IMR-90 (cell line): ENCODE measurements around the gene SPTB. TPM values are rescaled to one million over a fixed set of nuclear protein-coding genes. Genes with fewer than 3 reads are reported as not detected.

Experiments used
- ATAC-seq: fragments of 200-7000 bp; cut with Tn5 transposase; 2 replicates; pipeline ENCODE4 v1.9.1; 2020; ENCODE audit warnings: low read depth, mild to moderate bottlenecking, moderate library complexity
- BruUV-seq: library from RNA; stranded (reverse); fragments of 400-500 nt; replicated peaks from 2 replicates; lab custom pipeline; 2021; lab: Mats Ljungman, UMichigan
- CTCF ChIA-PET: fragments of 300-600 bp; formaldehyde crosslinking; extraction: SDS; loops from one replicate; lab custom pipeline; 2021; ENCODE audit warnings: antibody characterized with exemption; lab: Yijun Ruan, JAX
- POLR2A ChIA-PET: fragments of 300-600 bp; sonication (Branson Sonifier 250); formaldehyde crosslinking; loops from one replicate; lab custom pipeline; 2022; ENCODE audit warnings: antibody characterized with exemption; ENCODE audit not compliant: unreplicated experiment; lab: Charles Lee
- DNase-seq: peaks from one replicate; pipeline ENCODE4 v3.0.0; 2013
- H2AFZ ChIP-seq: replicated peaks from 2 replicates; pipeline ENCODE3; 2013; ENCODE audit warnings: low read length, mild to moderate bottlenecking; ENCODE audit not compliant: poor library complexity
- H2AK5ac ChIP-seq: 2 replicates; pipeline ENCODE4 v1.6.1; 2013; ENCODE audit warnings: low read depth, low read length, inconsistent platforms
- H2AK9ac ChIP-seq: replicated peaks from 2 replicates; pipeline ENCODE3; 2013; ENCODE audit warnings: mild to moderate bottlenecking, low read depth, low read length, moderate library complexity; ENCODE audit not compliant: poor library complexity
- H2BK120ac ChIP-seq: 2 replicates; pipeline ENCODE4 v1.6.1; 2013; ENCODE audit warnings: low read depth, low read length, inconsistent platforms
- H2BK15ac ChIP-seq: 3 replicates; pipeline ENCODE4 v1.6.1; 2013; ENCODE audit warnings: low read depth, low read length, inconsistent platforms
- H2BK20ac ChIP-seq: 2 replicates; pipeline ENCODE4 v1.6.1; 2013; ENCODE audit warnings: low read depth, mild to moderate bottlenecking, inconsistent platforms, low read length, moderate library complexity
- H2BK5ac ChIP-seq: 2 replicates; pipeline ENCODE4 v1.6.1; 2013; ENCODE audit warnings: mild to moderate bottlenecking, low read depth, low read length, inconsistent platforms; ENCODE audit not compliant: poor library complexity, severe bottlenecking
- H3K14ac ChIP-seq: replicated peaks from 2 replicates; pipeline ENCODE4 v1.6.1; 2013; ENCODE audit warnings: low read depth, low read length, inconsistent platforms
- H3K18ac ChIP-seq: 2 replicates; pipeline ENCODE4 v1.6.1; 2013; ENCODE audit warnings: low read depth, low read length, control low read depth
- H3K23ac ChIP-seq: 2 replicates; pipeline ENCODE4 v1.6.1; 2013; ENCODE audit warnings: low read depth, low read length, inconsistent platforms
- H3K27ac ChIP-seq: 2 replicates; pipeline ENCODE4 v1.5.1; 2013; ENCODE audit warnings: mild to moderate bottlenecking, control low read depth, low read length; ENCODE audit not compliant: insufficient read depth
- H3K27me3 ChIP-seq: 2 replicates; pipeline ENCODE4 v1.6.1; 2013; ENCODE audit warnings: low read length; ENCODE audit not compliant: control insufficient read depth, insufficient read depth
- H3K36me3 ChIP-seq: 2 replicates; pipeline ENCODE4 v1.6.1; 2013; ENCODE audit warnings: low read length, mixed read lengths; ENCODE audit not compliant: control insufficient read depth, insufficient read depth
- H3K4ac ChIP-seq: 2 replicates; pipeline ENCODE4 v1.6.1; 2013; ENCODE audit warnings: low read depth, low read length, inconsistent platforms
- H3K4me1 ChIP-seq: 2 replicates; pipeline ENCODE4 v1.6.1; 2013; ENCODE audit warnings: low read length, mixed read lengths; ENCODE audit not compliant: control insufficient read depth, insufficient read depth
- H3K4me2 ChIP-seq: 2 replicates; pipeline ENCODE4 v1.6.1; 2013; ENCODE audit warnings: low read depth, mild to moderate bottlenecking, control low read depth, low read length, moderate library complexity
- H3K4me3 ChIP-seq: 2 replicates; pipeline ENCODE4 v1.5.1; 2013; ENCODE audit warnings: low read depth, mild to moderate bottlenecking, control low read depth, low read length, moderate library complexity; ENCODE audit not compliant: insufficient read depth
- H3K56ac ChIP-seq: 2 replicates; pipeline ENCODE4 v1.6.1; 2013; ENCODE audit warnings: low read length, inconsistent platforms; ENCODE audit not compliant: insufficient read depth; ENCODE audit errors: extremely low read depth
- H3K79me1 ChIP-seq, 2 experiments: 2 replicates each; pipeline ENCODE4 v1.6.1; 2013; ENCODE audit warnings: low read length in 2 of 2, inconsistent platforms in 1 of 2, low read depth in 1 of 2
- H3K9ac ChIP-seq: 2 replicates; pipeline ENCODE4 v1.6.1; 2013; ENCODE audit warnings: low read depth, low read length, control low read depth
- H3K9me1 ChIP-seq: 2 replicates; pipeline ENCODE4 v1.6.1; 2013; ENCODE audit warnings: low read length, inconsistent platforms; ENCODE audit not compliant: insufficient read depth
- H3K9me3 ChIP-seq: 2 replicates; pipeline ENCODE4 v1.6.1; 2013; ENCODE audit warnings: low read length; ENCODE audit not compliant: control insufficient read depth, insufficient read depth
- H4K20me1 ChIP-seq: 2 replicates; pipeline ENCODE4 v1.6.1; 2013; ENCODE audit warnings: low read length, inconsistent platforms; ENCODE audit not compliant: insufficient read depth
- H4K5ac ChIP-seq: 2 replicates; pipeline ENCODE4 v1.6.1; 2013; ENCODE audit warnings: mild to moderate bottlenecking, low read depth, low read length, control low read depth
- H4K8ac ChIP-seq, 2 experiments: 2 replicates each; pipeline ENCODE4 v1.6.1; 2013; ENCODE audit warnings: low read depth in 2 of 2, low read length in 2 of 2, control low read depth in 1 of 2, inconsistent platforms in 1 of 2
- H4K91ac ChIP-seq: 2 replicates; pipeline ENCODE4 v1.6.1; 2013; ENCODE audit warnings: low read depth, low read length, inconsistent platforms; ENCODE audit not compliant: insufficient read depth
- BHLHE40 ChIP-seq: fragments of 150-350 bp; IDR thresholded peaks from 2 replicates; pipeline ENCODE4 v1.6.1; 2016; ENCODE audit warnings: mild to moderate bottlenecking, low read depth, low read length
- CTCF ChIP-seq: conservative IDR thresholded peaks from 2 replicates; pipeline ENCODE4 v1.5.1; 2012; ENCODE audit warnings: mild to moderate bottlenecking, low read depth, low read length, improper control_type of control experiment
- FOS ChIP-seq: fragments of 150-350 bp; IDR thresholded peaks from 2 replicates; pipeline ENCODE4 v1.6.1; 2016; ENCODE audit warnings: low read depth, low read length
- MXI1 ChIP-seq: IDR thresholded peaks from 2 replicates; pipeline ENCODE4 v1.6.1; 2012; ENCODE audit warnings: low read depth, mild to moderate bottlenecking, low read length, moderate library complexity, borderline replicate concordance
- RAD21 ChIP-seq: IDR thresholded peaks from 2 replicates; pipeline ENCODE4 v1.6.1; 2012; ENCODE audit warnings: low read length, improper control_type of control experiment
- RCOR1 ChIP-seq: IDR thresholded peaks from 2 replicates; pipeline ENCODE4 v1.6.1; 2012; ENCODE audit warnings: mild to moderate bottlenecking, low read length, improper control_type of control experiment; ENCODE audit not compliant: insufficient replicate concordance
- RFX5 ChIP-seq: IDR thresholded peaks from 2 replicates; pipeline ENCODE4 v1.8.0; 2012; ENCODE audit warnings: low read depth, mild to moderate bottlenecking, low read length, moderate library complexity
- USF2 ChIP-seq: fragments of 150-350 bp; IDR thresholded peaks from 2 replicates; pipeline ENCODE4 v1.6.1; 2017; ENCODE audit warnings: mild to moderate bottlenecking, antibody characterized with exemption, low read length, low read depth
- WGBS, 2 experiments: methylation state at CpG; one replicate each; pipeline versions ENCODE4 v1.1.5 to v1.1.7; 2013; ENCODE audit warnings: missing lambda C conversion rate in 2 of 2; ENCODE audit not compliant: insufficient read length in 1 of 2; ENCODE audit errors: extremely low coverage in 2 of 2; 5-methylcytosine and 5-hydroxymethylcytosine counted together
- dilution Hi-C: fragments of 300-500 bp; cut with HindIII; formaldehyde crosslinking; loops from one replicate; pipeline ENCODE4 v1.14.3; 2018; ENCODE audit warnings: low sequenced_read_pairs; ENCODE audit not compliant: unreplicated experiment
- in situ Hi-C: fragments of 300-500 bp; cut with MboI; formaldehyde crosslinking; loops from 3 replicates; pipeline ENCODE4 v1.14.3; 2019; ENCODE audit warnings: low sequenced_read_pairs, inconsistent platforms, mixed read lengths
- intact Hi-C: fragments of 100-400 bp; cut with micrococcal nuclease; formaldehyde crosslinking; loops from 2 replicates; pipeline ENCODE4 v1.10.0; 2022
- polyA plus RNA-seq, 3 experiments: library from polyadenylated mRNA; depleted of rRNA; stranded (reverse); fragments of >200 nt; gene quantifications; 2 replicates each; pipeline ENCODE4 v1.2.3, GENCODE V29; 2012; ENCODE audit warnings: low replicate concordance in 1 of 3
- total RNA-seq: library from RNA; depleted of rRNA; stranded (reverse); fragments of >200 nt; gene quantifications from 2 replicates; pipeline ENCODE4 v1.2.3, GENCODE V29; 2012
- TF ChIP-seq, protein P1 (sequence below): fragments of 150-350 bp; IDR thresholded peaks from 2 replicates; pipeline ENCODE4 v1.6.1; 2016; ENCODE audit warnings: low read depth, mild to moderate bottlenecking, low read length, moderate library complexity, borderline replicate concordance

The SPTB gene
- total and polyA plus RNA-seq, 2 of the 4 experiments (the other 2 are of a cell fraction), result under 0.01 to 0.07 TPM

- H2AFZ ChIP-seq, result no peak overlapping the region
- no peak overlapping the region for H3K27ac ChIP-seq
- POLR2A ChIA-PET, result no interaction called here
- intact Hi-C loops, result no loop called here
- no peak overlapping the region for H3K4me2 ChIP-seq
- H3K4ac ChIP-seq, result no peak overlapping the region
- no peak overlapping the region for H3K23ac ChIP-seq
- no peak overlapping the region for H4K91ac ChIP-seq
- BruUV-seq, result no TSS peak
- DNase-seq (no peak), ATAC-seq (no peak)
- H3K36me3 ChIP-seq, result no peaks in the 10 kb centered on the region
- no peak overlapping the region for H2AK5ac ChIP-seq
- H3K27me3 ChIP-seq, result peaks cover 35% of the 10 kb centered on the region
- WGBS, 2 experiments, result no CpG with 5 or more reads among the region's 4 CpGs
- dilution Hi-C loops, result no loop called here
- H4K8ac ChIP-seq, result no peak overlapping the region
- H2BK15ac ChIP-seq, result no peak overlapping the region
- H3K9me3 ChIP-seq, result no peaks in the 10 kb centered on the region
- TF ChIP-seq RAD21, result no peak
- no peak for TF ChIP-seq USF2
- TF ChIP-seq CTCF, result no peak
- TF ChIP-seq FOS, result no peak
- no peak for TF ChIP-seq BHLHE40
- TF ChIP-seq RFX5, result no peak
- no peak for TF ChIP-seq MXI1
- no peak for TF ChIP-seq RCOR1
- TF ChIP-seq, protein P1, sequence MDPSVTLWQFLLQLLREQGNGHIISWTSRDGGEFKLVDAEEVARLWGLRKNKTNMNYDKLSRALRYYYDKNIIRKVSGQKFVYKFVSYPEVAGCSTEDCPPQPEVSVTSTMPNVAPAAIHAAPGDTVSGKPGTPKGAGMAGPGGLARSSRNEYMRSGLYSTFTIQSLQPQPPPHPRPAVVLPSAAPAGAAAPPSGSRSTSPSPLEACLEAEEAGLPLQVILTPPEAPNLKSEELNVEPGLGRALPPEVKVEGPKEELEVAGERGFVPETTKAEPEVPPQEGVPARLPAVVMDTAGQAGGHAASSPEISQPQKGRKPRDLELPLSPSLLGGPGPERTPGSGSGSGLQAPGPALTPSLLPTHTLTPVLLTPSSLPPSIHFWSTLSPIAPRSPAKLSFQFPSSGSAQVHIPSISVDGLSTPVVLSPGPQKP, result no peak
- no peak overlapping the region for H3K18ac ChIP-seq
- H3K4me1 ChIP-seq, result no peaks in the 10 kb centered on the region; the same call in 1 of the 2 replicates
- H2BK5ac ChIP-seq, result no peak overlapping the region
- no peak overlapping the region for H3K14ac ChIP-seq
- no peaks in the 10 kb centered on the region for H3K9me1 ChIP-seq
- H2AK9ac ChIP-seq, result no peak overlapping the region
- H3K4me3 ChIP-seq, result no peak overlapping the region
- H2BK120ac ChIP-seq, result no peak overlapping the region
- in situ Hi-C loops, result no loop called here
- no peaks in the 10 kb centered on the region for H3K79me1 ChIP-seq
- no peaks in the 10 kb centered on the region for H4K20me1 ChIP-seq
- no peak overlapping the region for H4K5ac ChIP-seq
- no peak overlapping the region for H3K56ac ChIP-seq
- CTCF ChIA-PET, result no interaction called here
- H2BK20ac ChIP-seq, result no peak overlapping the region
- no peak overlapping the region for H3K9ac ChIP-seq
Observed at GRCh38 chr14:64825006-64825405, 54.7 kb downstream of the SPTB start.
